Measurements from ENCODE around the gene TTC23.
A peak's percentile ranks its signal among the peaks of the same experiment; 100 is the strongest.

Gene TTC23

DNA sequence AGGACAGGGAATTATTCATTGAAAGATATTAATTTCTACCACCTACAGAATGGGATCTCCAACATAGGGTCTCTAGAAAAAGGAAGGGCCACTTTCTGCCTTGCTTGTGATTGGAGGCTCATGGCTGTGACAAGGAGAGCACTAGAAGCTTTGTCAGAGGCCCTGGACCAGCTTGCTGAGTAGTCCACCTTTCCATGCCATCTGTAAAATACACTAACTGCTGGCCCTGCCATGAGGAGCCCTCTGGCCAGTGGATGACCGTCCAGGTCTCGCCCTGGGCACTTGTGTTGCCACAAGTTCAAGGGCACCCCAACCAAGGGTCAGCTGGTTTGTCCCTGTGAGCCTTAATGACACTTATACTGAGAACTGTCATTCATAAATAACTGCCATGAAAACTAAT is 146.1 kb downstream of the TTC23 start:
- no peaks in the 10 kb centered on the region for H3K4me1 ChIP-seq (ENCODE audit: control insufficient read depth, insufficient read depth, low read length, unreplicated experiment)
- H3K36me3 ChIP-seq (ENCODE audit: insufficient read depth, low read length) = no peaks in the 10 kb centered on the region
- no peaks in the 10 kb centered on the region for H3K79me2 ChIP-seq (ENCODE audit: control insufficient read depth, insufficient read depth, low read length, unreplicated experiment)
- no peak overlapping the region for H3K27ac ChIP-seq (ENCODE audit: low read depth, low read length)
- no peak overlapping the region for H3K4me3 ChIP-seq (ENCODE audit: low read depth, low read length)
- H2AFZ ChIP-seq (ENCODE audit: low read length, unreplicated experiment) = no peak overlapping the region
- H3K27me3 ChIP-seq (ENCODE audit: insufficient read depth, low read length) = peaks cover 35% of the 10 kb centered on the region

DNA sequence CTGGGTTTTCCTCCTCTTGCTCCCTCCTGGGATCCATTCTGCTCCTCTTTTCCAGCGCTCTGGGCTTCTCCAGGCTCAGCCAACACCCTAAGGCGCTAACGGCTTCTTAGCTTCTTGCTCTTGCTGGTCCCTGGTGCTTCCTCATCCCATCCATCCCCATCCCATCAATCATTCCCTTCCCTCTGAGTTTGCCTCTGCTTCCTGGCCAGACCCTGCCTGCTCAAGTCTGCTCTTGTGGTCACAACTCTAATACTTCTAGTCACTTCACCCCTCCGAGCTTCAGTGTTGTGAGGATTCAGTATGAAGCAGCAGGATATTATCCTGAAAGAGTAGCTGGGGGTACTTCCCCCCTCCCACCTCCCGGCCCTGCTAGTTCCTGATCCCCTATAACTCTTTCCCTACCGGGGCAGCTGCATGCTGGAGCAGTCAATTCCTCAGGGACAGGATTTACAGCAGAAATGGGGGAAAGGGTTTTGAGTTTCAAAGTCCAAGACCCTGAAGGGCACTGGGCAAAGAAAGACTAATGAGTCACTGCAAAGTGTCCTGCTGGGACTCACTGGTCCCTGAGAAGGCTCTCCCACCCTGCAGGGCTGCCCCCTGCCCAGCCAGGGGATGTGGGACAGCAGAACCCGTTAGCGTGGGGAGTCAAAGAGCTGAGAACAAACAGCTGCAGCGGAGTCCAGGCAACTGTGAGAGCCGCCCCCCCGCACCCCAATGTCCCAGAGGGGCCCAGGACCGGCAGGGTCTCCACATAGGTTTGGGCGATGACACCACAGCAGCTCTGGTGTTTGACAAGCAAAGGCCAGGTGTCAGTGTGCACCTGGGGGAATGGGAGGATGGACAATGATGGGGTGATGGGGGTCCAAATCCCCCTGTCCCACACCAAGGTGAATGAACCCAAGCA is 146.8 kb downstream of the TTC23 start:
- Histone ChIP-seq H3K27ac (ENCODE audit: low read depth, low read length) (no peak overlapping the region), H3K4me1 (ENCODE audit: control insufficient read depth, insufficient read depth, low read length, unreplicated experiment) (no peaks in the 10 kb centered on the region), H3K27me3 (ENCODE audit: insufficient read depth, low read length) (peaks cover 35% of the 10 kb centered on the region), H2AFZ (ENCODE audit: low read length, unreplicated experiment) (no peak overlapping the region), H3K79me2 (ENCODE audit: control insufficient read depth, insufficient read depth, low read length, unreplicated experiment) (no peaks in the 10 kb centered on the region), H3K36me3 (ENCODE audit: insufficient read depth, low read length) (no peaks in the 10 kb centered on the region), H3K4me3 (ENCODE audit: low read depth, low read length) (no peak overlapping the region)

DNA sequence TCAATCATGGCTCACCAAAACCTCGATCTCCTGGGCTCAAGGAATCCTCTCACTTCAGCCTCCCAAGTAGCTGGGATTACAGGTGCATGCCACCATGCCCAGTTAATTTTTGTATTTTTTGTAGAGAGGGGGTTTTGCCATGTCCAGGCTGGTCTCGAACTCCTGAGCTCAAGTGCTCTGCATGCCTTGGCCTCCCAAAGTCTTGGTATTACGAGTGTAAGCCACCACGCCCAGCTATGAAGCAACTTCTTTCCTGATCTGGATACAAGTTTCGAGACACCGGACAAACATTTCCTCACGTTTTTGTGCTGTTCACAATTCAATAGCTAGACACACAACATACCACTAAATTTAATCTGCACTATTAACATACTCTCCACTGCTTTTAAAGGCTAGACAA is 147.9 kb downstream of the TTC23 start:
- Histone ChIP-seq H3K27ac (ENCODE audit: low read depth, low read length) (no peak overlapping the region), H3K79me2 (ENCODE audit: control insufficient read depth, insufficient read depth, low read length, unreplicated experiment) (no peaks in the 10 kb centered on the region), H3K4me3 (ENCODE audit: low read depth, low read length) (no peak overlapping the region), H3K27me3 (ENCODE audit: insufficient read depth, low read length) (peaks cover 35% of the 10 kb centered on the region), H3K4me1 (ENCODE audit: control insufficient read depth, insufficient read depth, low read length, unreplicated experiment) (no peaks in the 10 kb centered on the region), H3K36me3 (ENCODE audit: insufficient read depth, low read length) (no peaks in the 10 kb centered on the region), H2AFZ (ENCODE audit: low read length, unreplicated experiment) (no peak overlapping the region)

DNA sequence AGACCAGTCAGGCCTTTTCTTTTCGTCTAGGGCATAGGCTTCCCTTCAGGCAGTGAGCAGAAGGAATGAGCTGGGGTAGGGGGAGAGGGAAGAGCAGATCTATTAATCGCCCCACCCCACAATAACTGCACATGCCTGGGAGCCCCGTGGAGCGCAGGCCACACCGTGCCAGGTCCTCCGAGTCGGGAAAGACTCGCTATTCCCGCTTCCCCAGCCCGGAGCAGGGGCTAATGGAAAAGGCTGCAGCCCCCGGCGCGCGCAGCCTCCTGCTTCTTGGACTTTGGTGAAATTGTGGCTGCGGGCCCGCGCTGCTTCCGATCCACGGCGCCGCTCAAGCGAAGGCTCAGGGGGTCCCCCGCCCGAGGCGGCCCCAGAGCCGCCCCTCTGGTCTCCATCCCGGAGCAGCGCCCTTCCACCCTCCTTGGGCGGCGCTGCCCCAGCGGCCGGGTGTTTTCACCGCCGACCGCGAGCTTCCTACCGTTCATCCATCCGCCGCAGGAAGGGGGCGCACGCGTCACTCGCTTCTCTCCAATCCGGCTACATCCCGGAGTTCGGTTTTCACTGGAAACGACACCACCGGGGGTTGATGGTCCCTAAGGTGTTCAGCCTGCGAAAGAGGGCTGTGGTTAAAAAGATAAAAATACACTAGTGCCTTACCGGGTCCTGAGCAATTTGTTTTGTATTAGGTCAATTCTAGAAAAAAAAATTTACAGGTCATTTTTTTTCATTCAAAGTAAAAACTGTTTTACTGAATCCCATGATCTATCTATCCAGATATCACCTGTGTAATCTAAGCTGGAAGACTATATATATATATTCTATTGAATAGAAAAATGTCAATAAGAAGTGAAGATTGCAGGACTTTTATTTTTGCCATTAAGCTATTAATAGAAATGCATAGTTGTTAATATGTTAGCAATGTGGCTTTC is 148.9 kb downstream of the TTC23 start:
- Histone ChIP-seq H3K4me1 (ENCODE audit: control insufficient read depth, insufficient read depth, low read length, unreplicated experiment) (no peaks in the 10 kb centered on the region), H3K4me3 (ENCODE audit: low read depth, low read length) (peak overlapping the region; percentile 72), H3K79me2 (ENCODE audit: control insufficient read depth, insufficient read depth, low read length, unreplicated experiment) (no peaks in the 10 kb centered on the region), H2AFZ (ENCODE audit: low read length, unreplicated experiment) (peak overlapping the region; percentile 66), H3K36me3 (ENCODE audit: insufficient read depth, low read length) (no peaks in the 10 kb centered on the region), H3K27me3 (ENCODE audit: insufficient read depth, low read length) (peaks cover 37% of the 10 kb centered on the region), H3K27ac (ENCODE audit: low read depth, low read length) (no peak overlapping the region)

DNA sequence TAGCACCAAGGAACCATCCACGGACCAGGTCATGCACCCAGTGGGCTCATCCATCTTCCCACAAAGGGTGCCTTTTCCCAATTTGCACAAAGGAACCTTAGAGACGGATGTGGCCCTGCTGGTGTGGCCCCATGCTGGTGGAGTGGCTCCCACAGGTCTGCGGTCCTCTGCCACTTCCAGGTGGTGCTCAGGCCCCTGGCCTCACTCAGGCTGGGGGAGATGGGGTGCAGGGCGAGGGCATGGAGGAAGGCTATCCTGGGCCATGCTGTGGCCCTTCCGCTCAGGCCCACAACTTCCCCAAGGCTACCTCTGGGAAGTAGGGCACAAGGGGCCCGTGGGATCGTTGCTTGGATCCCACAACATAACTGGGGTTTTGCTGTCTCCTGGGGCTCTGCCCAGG is 149.7 kb downstream of the TTC23 start:
- Histone ChIP-seq H3K27ac (ENCODE audit: low read depth, low read length) (no peak overlapping the region), H3K4me3 (ENCODE audit: low read depth, low read length) (no peak overlapping the region), H3K4me1 (ENCODE audit: control insufficient read depth, insufficient read depth, low read length, unreplicated experiment) (no peaks in the 10 kb centered on the region), H3K79me2 (ENCODE audit: control insufficient read depth, insufficient read depth, low read length, unreplicated experiment) (no peaks in the 10 kb centered on the region), H3K36me3 (ENCODE audit: insufficient read depth, low read length) (no peaks in the 10 kb centered on the region), H3K27me3 (ENCODE audit: insufficient read depth, low read length) (peaks cover 37% of the 10 kb centered on the region), H2AFZ (ENCODE audit: low read length, unreplicated experiment) (peak overlapping the region; percentile 66)

DNA sequence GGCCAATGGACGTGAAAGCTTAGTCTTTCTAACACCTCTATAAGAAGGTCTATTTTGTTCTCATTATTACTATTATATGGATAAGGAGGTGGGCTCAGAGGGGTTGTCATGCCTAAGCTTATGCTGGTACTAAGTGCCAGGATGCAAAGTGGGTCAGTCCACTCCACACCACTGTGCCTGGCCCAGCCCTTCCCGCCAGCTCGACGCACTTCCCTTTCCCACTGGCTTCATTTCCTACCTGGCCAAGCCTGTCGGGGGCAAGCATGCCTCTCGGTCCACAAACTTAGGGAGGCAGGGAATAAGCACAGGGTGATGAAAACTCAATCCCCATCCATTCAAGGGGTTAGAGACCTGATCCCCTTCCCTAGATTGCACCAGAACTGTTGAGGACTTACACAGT is 150.4 kb downstream of the TTC23 start:
- Histone ChIP-seq H3K36me3 (ENCODE audit: insufficient read depth, low read length) (no peaks in the 10 kb centered on the region), H3K4me3 (ENCODE audit: low read depth, low read length) (no peak overlapping the region), H3K27ac (ENCODE audit: low read depth, low read length) (no peak overlapping the region), H3K27me3 (ENCODE audit: insufficient read depth, low read length) (peaks cover 37% of the 10 kb centered on the region), H3K79me2 (ENCODE audit: control insufficient read depth, insufficient read depth, low read length, unreplicated experiment) (no peaks in the 10 kb centered on the region), H3K4me1 (ENCODE audit: control insufficient read depth, insufficient read depth, low read length, unreplicated experiment) (no peaks in the 10 kb centered on the region), H2AFZ (ENCODE audit: low read length, unreplicated experiment) (no peak overlapping the region)

DNA sequence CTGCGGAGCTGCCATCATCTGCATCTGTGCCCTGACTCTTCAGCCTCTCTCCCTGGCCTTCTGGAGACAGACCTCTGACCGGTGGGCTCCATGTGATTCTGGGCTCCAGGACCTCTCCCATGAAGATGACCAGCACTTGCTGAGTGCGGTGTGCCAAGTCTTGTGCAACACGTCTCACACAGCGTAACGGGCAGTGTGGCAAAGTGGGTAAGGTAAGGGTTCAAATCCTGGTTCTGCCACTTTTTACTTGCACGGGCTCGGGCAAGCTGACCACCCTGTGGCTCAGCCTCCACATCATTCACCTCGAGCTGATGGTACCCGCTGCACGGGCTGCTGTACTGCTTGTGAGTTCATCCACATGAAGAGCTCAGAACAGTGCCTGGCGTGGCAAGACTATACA is 151.0 kb downstream of the TTC23 start:
- Histone ChIP-seq H3K36me3 (ENCODE audit: insufficient read depth, low read length) (no peaks in the 10 kb centered on the region), H3K27ac (ENCODE audit: low read depth, low read length) (no peak overlapping the region), H3K27me3 (ENCODE audit: insufficient read depth, low read length) (peaks cover 37% of the 10 kb centered on the region), H3K4me3 (ENCODE audit: low read depth, low read length) (no peak overlapping the region), H2AFZ (ENCODE audit: low read length, unreplicated experiment) (no peak overlapping the region), H3K79me2 (ENCODE audit: control insufficient read depth, insufficient read depth, low read length, unreplicated experiment) (no peaks in the 10 kb centered on the region), H3K4me1 (ENCODE audit: control insufficient read depth, insufficient read depth, low read length, unreplicated experiment) (no peaks in the 10 kb centered on the region)

DNA sequence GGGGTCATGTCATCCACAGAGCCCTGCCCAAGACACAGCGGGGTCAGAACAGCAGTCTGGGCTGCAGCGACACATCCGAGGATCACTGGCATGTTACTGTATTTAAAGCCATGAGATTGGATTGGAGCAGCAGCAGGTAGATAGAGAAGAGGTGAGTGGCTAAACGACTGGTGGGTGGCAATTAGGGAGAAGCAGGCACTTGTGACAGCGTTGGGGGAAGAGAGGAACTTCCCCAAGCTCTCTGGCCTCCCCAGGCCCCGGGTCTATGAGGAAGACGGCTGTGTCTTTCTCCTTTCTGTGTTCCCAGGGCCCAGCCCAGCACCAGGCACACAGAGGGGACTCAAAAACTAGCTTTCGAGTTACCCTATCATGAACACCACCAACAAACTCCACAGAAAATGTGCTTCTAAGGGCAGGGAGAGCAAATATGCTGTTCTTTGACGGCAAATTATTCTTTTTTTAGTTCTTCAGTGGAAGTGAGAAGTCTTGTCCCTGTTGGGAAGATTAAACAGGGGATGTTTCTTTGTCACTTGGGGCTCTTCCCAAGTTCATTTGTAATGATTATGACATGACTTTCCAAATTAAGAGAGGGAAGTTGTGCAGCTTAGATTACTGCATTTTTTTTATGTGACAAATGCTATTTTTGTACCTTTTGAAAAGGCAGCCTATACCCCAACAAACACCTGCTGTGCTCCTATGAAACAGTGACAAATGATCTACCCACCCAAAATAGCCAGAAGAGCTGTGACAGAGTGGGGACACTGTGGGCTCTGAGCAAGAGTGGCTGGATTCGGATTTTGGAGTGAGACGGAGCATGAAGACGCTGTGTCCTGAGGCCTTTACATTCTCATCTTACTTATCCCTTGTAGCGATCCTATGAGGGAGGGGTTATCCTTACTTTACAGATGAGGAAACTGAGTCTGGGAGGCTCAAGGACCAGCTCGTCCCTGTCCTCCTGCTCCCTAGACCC is 151.7 kb downstream of the TTC23 start:
- Histone ChIP-seq H3K4me3 (ENCODE audit: low read depth, low read length) (no peak overlapping the region), H3K79me2 (ENCODE audit: control insufficient read depth, insufficient read depth, low read length, unreplicated experiment) (no peaks in the 10 kb centered on the region), H3K27ac (ENCODE audit: low read depth, low read length) (no peak overlapping the region), H2AFZ (ENCODE audit: low read length, unreplicated experiment) (no peak overlapping the region), H3K27me3 (ENCODE audit: insufficient read depth, low read length) (peaks cover 34% of the 10 kb centered on the region), H3K4me1 (ENCODE audit: control insufficient read depth, insufficient read depth, low read length, unreplicated experiment) (no peaks in the 10 kb centered on the region), H3K36me3 (ENCODE audit: insufficient read depth, low read length) (no peaks in the 10 kb centered on the region)

DNA sequence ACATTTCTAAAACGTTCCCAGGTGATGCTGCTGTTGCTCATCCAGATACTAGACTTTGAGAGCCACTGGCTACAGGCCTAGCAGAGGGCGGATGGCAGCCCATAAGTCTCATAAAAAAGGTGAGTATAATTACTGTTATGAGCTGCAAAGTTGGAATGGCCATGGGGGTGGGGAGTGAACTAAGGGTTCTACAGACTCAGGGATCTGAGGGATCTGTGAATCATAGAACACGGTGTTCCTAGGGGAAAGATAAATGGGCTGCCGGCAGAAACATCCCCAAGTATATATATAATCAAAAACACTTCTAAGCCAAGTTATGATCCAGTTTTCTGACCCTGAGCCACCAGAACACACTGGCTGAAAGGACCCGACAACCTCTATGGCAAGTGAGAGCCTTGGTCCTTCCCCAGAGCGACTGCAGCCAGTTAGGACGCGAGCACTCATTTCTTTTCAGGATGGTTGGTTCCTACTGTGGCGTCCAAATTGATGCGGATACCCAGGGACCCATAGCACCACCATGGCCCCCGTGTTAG is 152.4 kb downstream of the TTC23 start:
- Histone ChIP-seq H3K27me3 (ENCODE audit: insufficient read depth, low read length) (peaks cover 26% of the 10 kb centered on the region), H3K4me3 (ENCODE audit: low read depth, low read length) (no peak overlapping the region), H3K79me2 (ENCODE audit: control insufficient read depth, insufficient read depth, low read length, unreplicated experiment) (no peaks in the 10 kb centered on the region), H3K27ac (ENCODE audit: low read depth, low read length) (no peak overlapping the region), H2AFZ (ENCODE audit: low read length, unreplicated experiment) (no peak overlapping the region), H3K4me1 (ENCODE audit: control insufficient read depth, insufficient read depth, low read length, unreplicated experiment) (no peaks in the 10 kb centered on the region), H3K36me3 (ENCODE audit: insufficient read depth, low read length) (no peaks in the 10 kb centered on the region)
